HFFc6 (cell line): ENCODE data around the gene ACP4. TPM values are rescaled to one million over a fixed set of nuclear protein-coding genes. Genes with fewer than 3 reads are reported as not detected.
"Not testable (repeated sequence)": the region's sequence is repeated elsewhere in the genome, so short reads cannot be mapped to it uniquely, and the experiment has no call there.

ENCODE experiments used
- DNase-seq: peaks from one replicate; pipeline ENCODE4 v3.0.0-alpha.2; 2018
- H3K27ac Mint-ChIP-seq: 2 replicates; pipeline ENCODE4 v1.8.0; 2020; ENCODE audit warnings: mild to moderate bottlenecking, mixed read lengths
- H3K27me3 Mint-ChIP-seq: 2 replicates; pipeline ENCODE4 v1.8.0; 2021; ENCODE audit warnings: mild to moderate bottlenecking, moderate library complexity, mixed read lengths; ENCODE audit not compliant: insufficient read depth
- H3K36me3 Mint-ChIP-seq: 2 replicates; pipeline ENCODE4 v1.8.0; 2021; ENCODE audit warnings: low read depth, mixed read lengths
- H3K4me1 Mint-ChIP-seq: 2 replicates; pipeline ENCODE4 v1.8.0; 2020; ENCODE audit warnings: low read depth, mixed read lengths
- H3K4me3 Mint-ChIP-seq: 2 replicates; pipeline ENCODE4 v1.8.0; 2020; ENCODE audit warnings: mild to moderate bottlenecking, moderate library complexity, mixed read lengths
- H3K9me3 Mint-ChIP-seq: 2 replicates; pipeline ENCODE4 v1.8.0; 2020; ENCODE audit warnings: mild to moderate bottlenecking, mixed read lengths
- total RNA-seq, 6 experiments: library from RNA; stranded (reverse); fragmentation: NEBNext Ultra II Directional; extraction: Animal tissue kit (Norgen Biotek cat#: 25700); gene quantifications; 2 replicates in 1 of 6; 3 replicates in 5 of 6; pipeline ENCODE4 v1.2.3, GENCODE V29; 2021
- TF ChIP-seq, protein P1 (sequence below): fragments of 200-600 bp; sonication (generic); IDR thresholded peaks from 2 replicates; pipeline ENCODE4 v1.5.0; 2021; ENCODE audit warnings: antibody characterized with exemption, mild to moderate bottlenecking

Gene ACP4
- total RNA-seq, 6 experiments from 2014 or later, result not detected

GRCh38 chr19:50799547-50799851 is 9.3 kb downstream of the ACP4 start:
- peaks cover 19% of the 10 kb centered on the region for H3K36me3 Mint-ChIP-seq
- H3K9me3 Mint-ChIP-seq, result peaks cover 3% of the 10 kb centered on the region; the same call in 1 of the 2 replicates
- no peak overlapping the region for H3K4me3 Mint-ChIP-seq
- TF ChIP-seq, protein P1, sequence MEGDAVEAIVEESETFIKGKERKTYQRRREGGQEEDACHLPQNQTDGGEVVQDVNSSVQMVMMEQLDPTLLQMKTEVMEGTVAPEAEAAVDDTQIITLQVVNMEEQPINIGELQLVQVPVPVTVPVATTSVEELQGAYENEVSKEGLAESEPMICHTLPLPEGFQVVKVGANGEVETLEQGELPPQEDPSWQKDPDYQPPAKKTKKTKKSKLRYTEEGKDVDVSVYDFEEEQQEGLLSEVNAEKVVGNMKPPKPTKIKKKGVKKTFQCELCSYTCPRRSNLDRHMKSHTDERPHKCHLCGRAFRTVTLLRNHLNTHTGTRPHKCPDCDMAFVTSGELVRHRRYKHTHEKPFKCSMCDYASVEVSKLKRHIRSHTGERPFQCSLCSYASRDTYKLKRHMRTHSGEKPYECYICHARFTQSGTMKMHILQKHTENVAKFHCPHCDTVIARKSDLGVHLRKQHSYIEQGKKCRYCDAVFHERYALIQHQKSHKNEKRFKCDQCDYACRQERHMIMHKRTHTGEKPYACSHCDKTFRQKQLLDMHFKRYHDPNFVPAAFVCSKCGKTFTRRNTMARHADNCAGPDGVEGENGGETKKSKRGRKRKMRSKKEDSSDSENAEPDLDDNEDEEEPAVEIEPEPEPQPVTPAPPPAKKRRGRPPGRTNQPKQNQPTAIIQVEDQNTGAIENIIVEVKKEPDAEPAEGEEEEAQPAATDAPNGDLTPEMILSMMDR, result no peak
- H3K4me1 Mint-ChIP-seq, result peaks cover 17% of the 10 kb centered on the region
- DNase-seq, result no peak
- H3K27ac Mint-ChIP-seq, result no peak overlapping the region
- peaks cover 7% of the 10 kb centered on the region for H3K27me3 Mint-ChIP-seq

GRCh38 chr19:50801107-50801506 is 10.9 kb downstream of the ACP4 start:
- peaks cover 19% of the 10 kb centered on the region for H3K36me3 Mint-ChIP-seq

GRCh38 chr19:50803633-50804419 is 13.6 kb downstream of the ACP4 start:
- H3K36me3 Mint-ChIP-seq, result peaks cover 19% of the 10 kb centered on the region
- H3K9me3 Mint-ChIP-seq, result peaks cover 4% of the 10 kb centered on the region; the same call in 1 of the 2 replicates
- H3K27ac Mint-ChIP-seq, result peak overlapping the region; percentile 100
- DNase-seq, result no peak
- H3K4me3 Mint-ChIP-seq, result peak overlapping the region; percentile 99
- TF ChIP-seq, protein P1, result no peak
- peaks cover 8% of the 10 kb centered on the region for H3K27me3 Mint-ChIP-seq
- peaks cover 25% of the 10 kb centered on the region for H3K4me1 Mint-ChIP-seq

More at GRCh38 chr19:50801107-50801506, 10.9 kb downstream of the ACP4 start:
- Mint-ChIP-seq H3K4me1 (peaks cover 21% of the 10 kb centered on the region), H3K27ac (peak overlapping the region; percentile 26; the same call in 1 of the 2 replicates), H3K27me3 (peaks cover 11% of the 10 kb centered on the region), H3K4me3 (peak overlapping the region; percentile 35; the same call in 1 of the 2 replicates), H3K9me3 (peaks cover 4% of the 10 kb centered on the region; the same call in 1 of the 2 replicates)
- TF ChIP-seq, protein P1, result no peak
- no peak for DNase-seq

DNA sequence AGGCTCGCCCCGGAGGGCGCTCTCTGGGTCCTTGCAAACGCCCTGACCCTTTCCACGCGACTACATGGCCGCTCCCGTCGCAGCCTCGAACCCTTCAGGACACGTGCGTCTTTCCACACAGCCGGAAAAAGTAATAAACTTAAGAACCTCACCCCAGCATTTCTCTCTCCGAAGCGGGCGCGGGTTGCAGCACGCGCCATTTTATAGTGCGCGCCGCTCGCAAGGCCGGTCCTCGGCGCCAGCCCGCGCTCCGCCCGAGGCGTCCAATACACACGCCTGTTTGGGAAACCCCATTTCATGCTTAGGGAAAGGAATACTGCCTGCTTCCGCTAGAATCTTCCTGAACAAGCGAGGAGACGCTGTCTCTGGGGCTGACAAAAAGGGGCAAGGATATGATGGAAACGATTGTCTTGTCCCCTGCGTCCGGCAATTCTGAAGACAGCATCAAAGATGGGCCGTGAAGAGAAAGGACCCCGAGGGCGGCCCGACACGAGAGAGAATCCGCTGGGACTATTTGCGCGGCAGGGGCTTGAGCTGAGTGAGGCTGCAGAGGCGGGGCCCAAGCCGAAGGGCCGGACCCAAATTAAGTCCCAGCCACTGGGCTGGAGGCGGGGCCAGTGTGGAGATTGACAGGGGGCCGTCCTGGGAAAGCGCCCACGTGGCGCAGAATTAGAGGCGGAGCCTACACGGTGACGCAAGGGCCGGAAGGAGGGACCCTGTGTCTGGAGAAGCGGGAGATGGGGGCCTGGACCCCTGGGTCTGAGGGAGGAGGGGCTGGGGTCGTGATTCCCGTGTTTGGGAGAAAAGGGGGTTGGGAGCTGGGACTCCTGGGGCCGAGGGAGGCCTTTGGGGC is 14.4 kb downstream of the ACP4 start:
- Mint-ChIP-seq H3K4me1 (peaks cover 25% of the 10 kb centered on the region), H3K36me3 (peaks cover 19% of the 10 kb centered on the region)

DNA sequence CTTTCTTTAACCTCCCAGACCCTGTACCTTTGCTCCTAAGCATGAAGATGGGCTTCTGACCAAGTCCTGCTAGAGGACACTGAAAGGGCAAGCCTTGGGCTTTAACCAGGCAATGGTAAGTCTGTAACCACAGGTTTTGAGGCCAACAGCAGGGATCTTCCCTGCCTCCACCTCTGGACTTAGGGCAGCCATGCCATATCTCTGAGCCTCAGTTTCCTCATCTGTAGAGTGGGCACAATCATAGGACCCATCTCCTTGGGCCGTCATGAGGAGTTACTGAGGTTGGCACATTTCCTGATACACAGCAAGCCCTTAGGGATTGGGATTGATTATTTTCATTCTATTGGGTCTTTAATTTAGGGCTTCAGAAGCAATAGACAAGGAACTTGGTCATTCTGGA is 18.6 kb downstream of the ACP4 start:
- H3K4me1 Mint-ChIP-seq, result peaks cover 8% of the 10 kb centered on the region
- H3K36me3 Mint-ChIP-seq, result peaks cover 6% of the 10 kb centered on the region
- H3K27ac Mint-ChIP-seq, result no peak overlapping the region
- DNase-seq, result no peak
- TF ChIP-seq, protein P1, result no peak
- peaks cover 4% of the 10 kb centered on the region; the same call in 1 of the 2 replicates for H3K9me3 Mint-ChIP-seq
- H3K4me3 Mint-ChIP-seq, result no peak overlapping the region
- H3K27me3 Mint-ChIP-seq, result peaks cover 12% of the 10 kb centered on the region

More for the DNA sequence above, 14.4 kb downstream of the ACP4 start:
- Mint-ChIP-seq H3K27ac (peak overlapping the region; percentile 100), H3K4me3 (peak overlapping the region; percentile 99), H3K9me3 (peaks cover 4% of the 10 kb centered on the region; the same call in 1 of the 2 replicates), H3K27me3 (peaks cover 8% of the 10 kb centered on the region)
- DNase-seq, result peak; percentile 98
- TF ChIP-seq, protein P1, result no peak

GRCh38 chr19:50811622-50812238 is 21.5 kb downstream of the ACP4 start:
- not testable (repeated sequence) for DNase-seq, H3K4me1 Mint-ChIP-seq, H3K36me3 Mint-ChIP-seq, H3K9me3 Mint-ChIP-seq, H3K27ac Mint-ChIP-seq, H3K4me3 Mint-ChIP-seq, H3K27me3 Mint-ChIP-seq
